Activated CD8-positive, alpha-beta memory T cell treated with anti-CD3 and anti-CD28 coated beads for 36 hours (primary cell): ENCODE results near the gene RIPOR1. TPM values are rescaled to one million over a fixed set of nuclear protein-coding genes. Genes with fewer than 3 reads are reported as not detected.
"Not testable (repeated sequence)": the region's sequence is repeated elsewhere in the genome, so short reads cannot be mapped to it uniquely, and the experiment has no call there.

Experiments used
- CTCF ChIA-PET: fragments of 350-600 bp; sonication (Branson Sonifier 250); formaldehyde crosslinking; loops from one replicate; lab custom pipeline; 2021; ENCODE audit warnings: antibody characterized with exemption; lab: Charles Lee
- POLR2A ChIA-PET: fragments of 350-600 bp; sonication (Branson Sonifier 250); formaldehyde crosslinking; loops from one replicate; lab custom pipeline; 2021; ENCODE audit warnings: antibody characterized with exemption; lab: Charles Lee
- total RNA-seq, 2 experiments: library from RNA; stranded (reverse); gene quantifications; one replicate each; pipeline ENCODE4 v1.2.3, GENCODE V29; 2021

The RIPOR1 gene, protein sequence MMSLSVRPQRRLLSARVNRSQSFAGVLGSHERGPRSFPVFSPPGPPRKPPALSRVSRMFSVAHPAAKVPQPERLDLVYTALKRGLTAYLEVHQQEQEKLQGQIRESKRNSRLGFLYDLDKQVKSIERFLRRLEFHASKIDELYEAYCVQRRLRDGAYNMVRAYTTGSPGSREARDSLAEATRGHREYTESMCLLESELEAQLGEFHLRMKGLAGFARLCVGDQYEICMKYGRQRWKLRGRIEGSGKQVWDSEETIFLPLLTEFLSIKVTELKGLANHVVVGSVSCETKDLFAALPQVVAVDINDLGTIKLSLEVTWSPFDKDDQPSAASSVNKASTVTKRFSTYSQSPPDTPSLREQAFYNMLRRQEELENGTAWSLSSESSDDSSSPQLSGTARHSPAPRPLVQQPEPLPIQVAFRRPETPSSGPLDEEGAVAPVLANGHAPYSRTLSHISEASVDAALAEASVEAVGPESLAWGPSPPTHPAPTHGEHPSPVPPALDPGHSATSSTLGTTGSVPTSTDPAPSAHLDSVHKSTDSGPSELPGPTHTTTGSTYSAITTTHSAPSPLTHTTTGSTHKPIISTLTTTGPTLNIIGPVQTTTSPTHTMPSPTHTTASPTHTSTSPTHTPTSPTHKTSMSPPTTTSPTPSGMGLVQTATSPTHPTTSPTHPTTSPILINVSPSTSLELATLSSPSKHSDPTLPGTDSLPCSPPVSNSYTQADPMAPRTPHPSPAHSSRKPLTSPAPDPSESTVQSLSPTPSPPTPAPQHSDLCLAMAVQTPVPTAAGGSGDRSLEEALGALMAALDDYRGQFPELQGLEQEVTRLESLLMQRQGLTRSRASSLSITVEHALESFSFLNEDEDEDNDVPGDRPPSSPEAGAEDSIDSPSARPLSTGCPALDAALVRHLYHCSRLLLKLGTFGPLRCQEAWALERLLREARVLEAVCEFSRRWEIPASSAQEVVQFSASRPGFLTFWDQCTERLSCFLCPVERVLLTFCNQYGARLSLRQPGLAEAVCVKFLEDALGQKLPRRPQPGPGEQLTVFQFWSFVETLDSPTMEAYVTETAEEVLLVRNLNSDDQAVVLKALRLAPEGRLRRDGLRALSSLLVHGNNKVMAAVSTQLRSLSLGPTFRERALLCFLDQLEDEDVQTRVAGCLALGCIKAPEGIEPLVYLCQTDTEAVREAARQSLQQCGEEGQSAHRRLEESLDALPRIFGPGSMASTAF
- total RNA-seq, result 10 to 100 TPM; 23.4 to 30.9 TPM

DNA sequence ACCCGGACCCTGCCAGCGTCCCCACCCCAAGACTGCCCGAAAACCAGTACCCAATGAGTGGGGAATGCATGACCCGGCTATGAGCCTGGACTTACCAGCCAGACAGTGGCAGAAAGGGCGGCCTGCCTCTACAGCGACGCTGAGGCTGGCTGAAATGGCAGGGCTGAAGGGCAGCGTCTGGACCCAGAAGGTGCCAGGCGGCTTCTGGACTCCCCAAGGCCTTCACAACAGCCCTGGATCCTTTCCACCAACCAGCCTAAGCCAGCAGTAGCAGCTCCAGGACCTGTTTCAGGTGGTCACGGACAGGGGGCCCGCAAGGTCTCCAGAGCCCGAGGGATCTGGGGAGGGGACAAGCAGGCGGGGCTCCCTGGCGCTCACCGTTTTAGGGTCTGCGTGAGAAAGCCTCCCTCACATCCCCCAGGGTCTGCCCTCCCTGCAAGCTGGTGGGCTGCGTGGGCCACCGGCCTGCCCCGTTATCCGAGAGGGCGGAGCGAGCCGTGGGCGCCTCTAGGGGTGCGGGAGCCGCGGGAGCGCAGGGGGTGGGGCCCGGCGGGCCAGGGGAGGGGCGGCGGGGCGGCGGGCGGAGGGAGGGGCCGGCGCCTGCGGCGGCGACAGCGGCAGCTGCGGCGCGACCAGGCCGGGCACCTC lies at the start of gene RIPOR1:
TSS of gene RIPOR1 (plus strand) at position 608 of the 648 bp plus-strand sequence. CDS start 9,618 bp downstream, outside the sequence.
- POLR2A ChIA-PET, result interaction anchor here (0.7 to 1.2 kb wide), 2 partner anchors 9 to 27 kb away, joined by 3 read pairs; no protein-coding TSS in a partner anchor
- CTCF ChIA-PET, result interaction anchor here (1.5 to 2.0 kb wide), 2 partner anchors 46 to 101 kb away, joined by 3 to 9 read pairs; partner anchors contain the start of gene ATP6V0D1

DNA sequence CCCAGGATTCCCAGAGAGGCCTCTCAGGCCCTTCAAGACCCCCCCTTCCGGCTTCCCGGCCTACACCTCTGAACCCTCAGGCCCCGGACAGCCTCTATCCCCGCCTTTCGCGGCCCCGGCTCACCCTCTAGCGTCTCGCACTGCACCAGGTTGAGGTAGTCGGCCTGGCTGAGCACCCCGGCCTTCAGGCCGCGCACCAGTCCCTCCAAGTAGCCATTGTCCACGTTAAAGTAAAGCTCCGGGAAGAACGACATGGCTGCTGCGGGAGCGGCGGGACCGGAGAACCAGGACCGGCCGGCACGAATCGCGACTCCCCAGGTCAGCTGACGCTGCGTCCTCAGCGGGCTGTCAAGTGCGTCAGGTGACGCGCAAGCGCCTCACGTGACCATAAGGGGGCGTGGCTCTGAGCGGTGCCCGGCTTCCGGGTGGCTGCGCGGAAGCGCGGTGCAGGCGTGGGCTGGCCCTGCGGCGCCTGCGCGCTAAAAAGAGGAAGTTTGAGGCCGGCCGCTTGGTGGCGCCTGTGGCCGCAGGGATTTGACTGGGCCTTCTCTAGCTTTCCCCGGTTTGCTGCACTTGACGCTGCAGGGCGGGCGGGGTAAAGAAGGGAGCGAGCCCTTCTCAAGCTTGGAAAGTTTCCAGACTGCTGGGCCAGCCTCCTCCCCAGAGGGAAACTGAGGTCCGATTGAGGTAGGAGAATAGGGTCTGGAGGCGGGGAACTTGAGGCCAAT lies 47.6 kb upstream of the RIPOR1 start, which contains the start of gene ATP6V0D1:
TSS of gene ATP6V0D1 (minus strand) at position 325 of the 728 bp plus-strand sequence. CDS start at position 254, 71 bp downstream.
- CTCF ChIA-PET, result interaction anchor here (0.5 to 2.6 kb wide), 23 partner anchors 12 to 531 kb away, joined by 3 to 20 read pairs (median 5); partner anchors contain the start of genes C16orf86, ENKD1 and RIPOR1
- POLR2A ChIA-PET, result interaction anchor here (0.6 to 1.1 kb wide), 6 partner anchors 30 to 653 kb away, joined by 3 to 5 read pairs (median 3); partner anchors contain the start of genes GFOD2 and PSMB10

DNA sequence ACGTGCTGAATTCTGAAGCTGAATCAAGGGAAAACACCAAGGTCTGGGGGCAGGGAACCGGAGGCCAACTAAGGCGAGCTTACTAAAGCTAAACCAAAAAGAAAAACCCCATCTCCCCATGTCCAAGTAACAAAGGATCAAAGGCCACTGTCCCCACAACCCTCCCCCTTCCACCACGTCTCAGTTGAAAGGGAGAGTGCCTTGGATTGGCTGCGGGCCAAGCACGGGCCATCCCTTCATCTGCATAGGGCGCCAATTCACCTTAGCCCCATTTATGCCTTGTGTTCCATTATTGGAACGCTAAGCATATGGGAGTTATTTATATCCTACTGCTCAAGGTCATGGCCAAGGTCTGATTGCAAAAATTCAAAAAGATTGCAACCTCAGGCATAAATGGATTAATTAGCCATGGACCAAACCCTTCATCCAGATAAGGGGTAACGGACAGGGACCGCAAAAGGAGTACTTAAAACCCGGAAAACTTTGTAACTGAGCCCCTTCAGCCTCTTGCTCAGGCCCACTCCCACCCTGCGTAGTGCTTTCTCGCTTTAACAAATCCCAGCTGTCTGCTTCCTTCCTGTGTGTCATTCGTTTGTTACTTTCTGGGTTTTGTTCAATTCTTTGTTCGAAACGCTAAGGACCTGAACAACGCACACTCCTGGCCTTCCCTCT lies 46.9 kb upstream of the RIPOR1 start:
- CTCF ChIA-PET, result interaction anchor here (0.6 to 2.6 kb wide), 23 partner anchors 9 to 532 kb away, joined by 3 to 20 read pairs (median 5); partner anchors contain the start of genes C16orf86, ENKD1 and RIPOR1
- POLR2A ChIA-PET, result interaction anchor here (0.6 to 1.1 kb wide), 5 partner anchors 42 to 652 kb away, joined by 3 read pairs; partner anchors contain the start of genes GFOD2 and PSMB10

DNA sequence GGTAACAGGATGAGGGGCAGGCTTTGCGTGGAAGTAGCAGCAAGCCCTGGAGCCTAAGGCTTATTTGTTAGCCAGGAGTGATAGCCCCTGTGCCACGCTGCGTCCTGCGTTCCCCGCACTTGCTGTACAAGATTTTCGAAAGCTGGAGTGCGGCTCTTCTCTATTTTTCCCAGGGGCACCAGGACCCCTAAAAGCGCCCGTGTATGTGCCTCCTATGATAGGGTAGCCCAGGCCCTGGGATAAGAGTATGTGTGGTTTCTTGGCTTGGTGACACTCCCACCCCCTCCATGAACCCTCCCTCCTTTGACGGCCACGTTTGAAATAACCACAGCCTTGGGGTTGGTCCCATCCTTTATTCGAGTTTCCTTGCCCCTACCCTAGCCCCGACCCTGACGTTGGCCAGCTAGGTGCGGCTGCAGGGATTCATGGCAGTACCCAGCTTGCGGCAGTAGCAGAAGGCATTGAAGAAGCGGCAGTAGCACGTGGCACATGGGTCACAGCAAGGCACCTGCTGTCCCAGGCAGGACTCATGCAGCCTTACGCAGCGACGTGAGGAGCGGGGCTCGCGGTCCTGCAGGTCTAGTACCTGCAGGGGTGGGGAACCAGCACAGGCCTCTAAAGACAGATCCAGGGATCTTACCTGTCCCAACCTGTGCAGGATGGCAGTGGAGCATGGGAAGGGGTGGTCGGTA lies 46.2 kb upstream of the RIPOR1 start:
- CTCF ChIA-PET, result interaction anchor here (0.6 to 2.6 kb wide), 11 partner anchors 8 to 202 kb away, joined by 3 to 15 read pairs (median 5); partner anchors contain the start of gene RIPOR1
- POLR2A ChIA-PET, result interaction anchor here (0.6 to 1.0 kb wide), 2 partner anchors 22 to 81 kb away, joined by 4 to 5 read pairs; no protein-coding TSS in a partner anchor

DNA sequence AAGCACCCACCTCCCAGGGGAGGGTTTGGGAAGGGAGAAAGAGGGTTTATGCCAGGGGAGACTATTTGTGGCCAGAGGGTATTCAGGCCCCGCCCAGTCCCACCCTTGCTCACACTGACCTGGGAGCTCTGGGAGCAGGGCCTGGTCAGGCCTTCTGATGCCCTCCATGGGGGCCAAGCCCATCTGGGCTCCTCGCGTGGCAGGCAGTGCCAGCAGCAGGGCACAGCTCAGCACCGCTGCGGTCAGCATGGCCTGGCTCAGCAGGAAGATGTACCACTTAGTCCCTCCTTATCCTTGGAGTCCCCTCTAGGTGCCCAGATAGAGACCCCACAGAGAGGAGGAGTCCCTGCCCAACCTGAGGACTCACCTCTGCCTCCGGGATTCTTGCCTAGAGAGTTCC lies 45.5 kb upstream of the RIPOR1 start, which contains the start of gene AGRP:
TSS of gene AGRP (minus strand) at position 398 of the 400 bp plus-strand sequence. CDS start at position 249, 149 bp downstream.
- POLR2A ChIA-PET, result interaction anchor here (1.0 kb wide), 1 partner anchor 80 kb away, joined by 4 read pairs; no protein-coding TSS in a partner anchor
- CTCF ChIA-PET, result interaction anchor here (0.6 to 2.6 kb wide), 5 partner anchors 9 to 203 kb away, joined by 3 to 15 read pairs (median 5); partner anchors contain the start of gene RIPOR1

DNA sequence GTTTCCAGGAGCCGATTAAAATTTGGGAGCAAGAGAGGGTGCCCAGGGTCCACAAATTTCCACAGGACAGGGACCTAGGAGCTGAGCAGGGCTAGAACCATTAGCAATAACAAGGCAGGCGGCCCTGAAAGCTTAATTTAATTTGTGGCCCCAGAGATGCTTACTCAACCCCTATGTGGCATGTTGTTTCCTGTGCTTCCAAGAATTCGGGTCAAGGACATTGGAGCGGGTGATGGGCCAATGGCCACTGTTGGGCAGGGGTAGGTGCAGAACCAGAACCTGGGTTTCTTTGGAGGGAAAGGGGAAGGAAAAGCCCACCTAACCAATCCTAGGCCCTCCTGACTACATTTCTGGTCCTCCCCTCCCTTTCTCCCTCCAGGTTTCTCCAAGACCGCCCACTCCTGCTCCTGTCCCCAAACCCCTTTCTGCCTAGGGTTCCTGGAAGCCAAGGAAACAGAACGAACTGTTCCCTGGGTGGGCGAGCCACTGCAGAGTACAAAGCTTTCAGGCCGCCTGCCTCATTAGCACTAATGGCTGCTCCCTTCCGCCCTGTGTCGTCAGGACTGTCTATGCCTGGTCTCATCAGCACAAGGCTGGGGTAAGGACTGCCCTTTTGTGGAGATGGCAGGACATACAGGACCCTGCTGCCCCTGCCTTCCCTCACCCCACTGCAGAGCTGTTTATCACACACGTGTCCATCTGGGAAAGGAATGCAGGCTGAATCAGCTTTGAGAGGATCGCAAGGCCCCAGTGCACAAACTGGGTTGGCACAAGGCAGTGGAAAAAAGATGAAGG lies 44.7 kb upstream of the RIPOR1 start:
- CTCF ChIA-PET, result interaction anchor here (1.4 to 2.6 kb wide), 2 partner anchors 30 to 64 kb away, joined by 4 to 7 read pairs; no protein-coding TSS in a partner anchor
- POLR2A ChIA-PET, result no interaction called here

DNA sequence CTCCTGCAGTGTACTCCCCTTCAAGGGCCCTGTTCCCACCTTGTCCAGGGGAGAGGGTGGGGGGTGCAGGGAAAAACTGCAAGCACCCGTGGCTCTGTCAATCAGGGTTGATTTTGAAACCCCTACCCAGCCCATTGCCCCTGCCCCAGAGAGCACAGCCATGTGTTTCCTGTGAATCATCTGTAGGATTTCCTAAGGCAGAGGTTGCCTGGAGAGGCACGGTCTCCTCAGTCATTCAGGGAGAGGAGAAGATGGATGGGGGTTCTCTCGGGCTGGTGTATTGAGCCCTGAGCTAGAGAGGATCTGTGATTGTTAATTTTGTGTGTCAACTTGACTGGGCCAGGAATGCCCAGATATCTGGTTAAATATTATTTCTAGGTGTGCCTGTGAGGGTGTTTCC lies 41.8 kb upstream of the RIPOR1 start:
- ChIA-PET CTCF (interaction anchor here (0.8 to 2.6 kb wide), 2 partner anchors 28 to 36 kb away, joined by 3 to 7 read pairs; no protein-coding TSS in a partner anchor), POLR2A (no interaction called here)

DNA sequence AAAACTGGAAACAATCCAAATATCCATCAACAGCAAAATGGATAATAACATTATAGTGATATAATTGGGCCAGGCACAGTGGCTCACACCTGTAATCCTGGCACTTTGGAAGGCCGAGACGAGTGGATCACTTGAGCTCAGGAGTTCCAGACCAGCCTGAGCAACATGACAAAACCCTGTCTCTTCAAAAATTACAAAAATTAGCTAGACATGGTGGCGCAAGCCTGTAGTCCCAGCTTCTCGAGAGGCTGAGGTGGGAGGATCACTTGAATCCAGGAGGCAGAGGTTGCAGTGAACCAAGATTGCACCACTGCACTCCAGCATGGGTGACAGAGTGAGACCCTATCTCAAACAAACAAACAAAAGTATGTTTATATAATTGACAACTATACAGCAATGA lies 41.1 kb upstream of the RIPOR1 start:
- POLR2A ChIA-PET, result not testable (repeated sequence)
- CTCF ChIA-PET, result interaction anchor here (0.5 to 0.8 kb wide), 2 partner anchors 35 to 673 kb away, joined by 3 read pairs; no protein-coding TSS in a partner anchor

DNA sequence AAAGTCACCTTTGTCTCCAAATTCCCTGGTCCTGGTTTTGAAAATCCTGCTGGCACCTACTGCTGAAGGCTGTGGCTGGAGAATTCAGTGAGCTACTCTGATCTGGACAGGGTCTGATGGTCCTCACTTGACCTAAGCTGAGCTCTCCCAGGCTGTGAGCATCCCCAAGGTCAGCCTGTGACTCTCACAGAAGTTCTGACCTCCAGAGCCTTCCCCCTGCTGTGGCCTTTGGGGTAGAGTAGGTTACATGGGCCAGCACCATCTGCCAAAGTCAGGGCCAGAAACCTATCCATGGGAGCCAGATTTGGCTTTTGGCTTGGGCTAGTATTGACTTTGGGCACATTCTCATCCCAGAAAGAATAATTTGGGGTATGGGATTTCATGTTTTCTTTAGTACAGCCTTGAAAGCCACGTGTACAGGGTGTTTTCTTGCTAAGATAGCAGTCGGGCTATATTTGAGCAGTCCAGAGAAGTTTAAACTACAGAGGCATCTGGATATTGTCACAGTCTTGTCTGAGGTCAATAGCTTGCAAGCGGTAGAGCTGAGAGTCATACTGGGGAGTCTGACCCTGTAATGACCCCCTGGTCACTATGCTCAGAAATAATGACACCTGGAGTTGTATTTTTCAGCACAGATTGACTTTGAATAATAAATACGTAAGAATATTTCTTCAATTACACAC lies 39.1 kb upstream of the RIPOR1 start:
- POLR2A ChIA-PET, result no interaction called here
- CTCF ChIA-PET, result interaction anchor here (5.1 kb wide), 1 partner anchor 32 kb away, joined by 25 read pairs; no protein-coding TSS in a partner anchor

DNA sequence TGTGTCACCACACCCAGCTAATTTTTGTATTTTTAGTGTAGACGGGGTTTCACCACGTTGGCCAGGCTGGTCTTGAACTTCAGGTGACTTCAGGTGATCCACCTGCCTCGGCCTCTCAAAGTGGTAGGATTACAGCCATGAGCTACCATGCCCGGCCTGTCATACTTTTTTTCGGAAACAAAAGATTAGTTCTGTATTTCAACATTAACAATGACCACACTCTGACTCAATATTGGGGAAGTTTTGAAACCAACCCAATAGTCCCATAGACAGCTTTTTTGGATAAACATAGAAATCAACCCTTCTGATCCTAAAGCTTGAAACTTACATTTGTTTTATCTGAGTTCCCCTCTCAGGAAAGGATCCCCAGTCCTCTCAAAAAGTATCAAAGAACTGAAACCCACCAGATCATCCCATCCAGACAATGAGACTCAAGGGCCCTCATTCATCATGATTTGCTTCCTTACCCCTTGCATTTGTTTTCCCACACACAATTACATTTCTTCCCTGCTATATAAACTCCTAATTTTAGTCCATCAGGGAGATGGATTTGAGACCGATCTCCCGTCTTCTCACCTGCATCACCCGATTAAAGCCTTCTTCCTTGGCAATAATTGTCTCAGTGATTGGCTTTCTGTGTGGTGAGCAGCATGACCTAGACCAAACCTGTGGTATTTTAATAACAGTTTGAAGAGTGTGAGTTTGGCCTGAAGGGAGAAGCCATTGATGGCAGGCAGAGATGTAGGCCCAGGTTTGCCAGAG lies 38.1 kb upstream of the RIPOR1 start:
- POLR2A ChIA-PET, result interaction anchor here (0.6 kb wide), 3 partner anchors 240 to 485 kb away, joined by 3 to 7 read pairs (median 5); no protein-coding TSS in a partner anchor
- CTCF ChIA-PET, result interaction anchor here (1.1 to 5.1 kb wide), 3 partner anchors 8 to 31 kb away, joined by 3 to 26 read pairs (median 25); no protein-coding TSS in a partner anchor

DNA sequence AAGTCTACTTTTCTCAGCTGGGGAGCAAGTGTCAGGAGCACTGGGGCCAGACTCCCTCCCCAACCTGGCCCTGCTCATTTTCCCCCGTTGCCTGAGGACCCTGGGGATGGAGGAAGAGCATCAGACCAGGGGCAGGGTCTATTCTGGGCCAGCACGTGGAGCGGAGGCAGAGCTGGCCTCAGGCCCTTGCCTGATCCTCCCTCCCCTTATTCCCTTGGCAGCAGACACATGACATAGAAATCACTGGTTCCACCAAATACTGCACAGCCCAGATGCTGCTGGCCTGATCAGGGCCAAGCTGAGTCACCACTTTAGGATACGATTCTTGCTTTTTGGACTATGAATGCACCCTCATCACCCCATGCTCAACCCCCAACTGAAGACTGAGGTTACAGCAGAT lies 29.5 kb upstream of the RIPOR1 start:
- POLR2A ChIA-PET, result no interaction called here
- CTCF ChIA-PET, result interaction anchor here (1.3 kb wide), 1 partner anchor 8 kb away, joined by 3 read pairs; no protein-coding TSS in a partner anchor

DNA sequence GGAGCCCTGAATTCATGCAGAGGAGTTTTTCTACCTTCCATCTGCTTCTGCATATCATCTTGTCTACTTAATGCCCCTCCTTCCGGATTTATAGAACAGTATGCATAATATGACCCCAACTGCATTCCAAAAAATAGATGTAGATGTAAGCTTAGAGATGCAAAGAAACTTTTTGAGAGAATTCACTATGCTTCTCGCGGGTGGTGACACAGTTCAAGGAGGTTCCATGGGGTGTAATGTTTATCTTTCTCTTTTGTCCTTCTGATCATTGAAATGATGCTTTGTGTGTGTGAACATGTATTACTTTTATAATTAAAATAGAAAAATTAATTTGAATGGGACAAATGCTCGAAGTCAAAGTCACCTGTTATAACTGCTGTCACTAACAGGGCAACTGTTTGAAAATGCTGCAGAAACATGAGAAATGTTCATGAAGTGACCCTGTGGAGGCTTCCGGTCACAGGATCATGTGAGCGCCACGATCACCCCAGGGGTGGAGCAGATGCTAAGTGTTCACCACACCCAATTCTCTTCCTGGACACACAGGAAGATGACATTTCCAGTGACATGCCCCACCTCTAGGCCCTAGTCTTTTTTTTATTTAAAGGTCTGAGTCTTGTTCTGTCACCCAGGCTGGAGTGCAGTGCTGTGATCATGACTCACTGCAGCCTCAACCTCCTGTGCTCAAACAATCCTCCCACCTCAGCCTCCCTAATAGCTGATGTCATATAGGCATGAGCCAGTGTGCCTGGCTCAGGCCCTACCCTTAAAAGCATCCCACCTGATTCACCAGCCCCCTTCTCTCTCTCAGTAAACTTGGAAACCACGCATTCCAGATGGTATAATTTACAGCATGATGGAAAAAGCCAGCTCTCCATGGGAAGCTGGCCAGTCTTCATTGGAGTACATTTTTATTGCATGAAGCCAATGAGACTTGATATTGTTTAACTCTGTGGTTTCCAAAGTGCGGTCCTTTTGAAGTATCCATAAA lies 24.3 kb upstream of the RIPOR1 start:
- ChIA-PET CTCF (interaction anchor here (0.9 to 1.8 kb wide), 3 partner anchors 10 to 17 kb away, joined by 3 to 8 read pairs (median 4); no protein-coding TSS in a partner anchor), POLR2A (interaction anchor here (0.7 kb wide), 1 partner anchor 22 kb away, joined by 5 read pairs; no protein-coding TSS in a partner anchor)
